Heart left ventricle (tissue), 13 donors: Measurements from ENCODE around the gene TNFAIP2.

ENCODE experiments used
- CTCF ChIP-seq, 12 donors: fragments of 200-600 bp; sonication (generic) in 4 of 12; IDR thresholded peaks; one replicate each; pipeline versions ENCODE4 v1.5.0 to v1.8.0; 2018 to 2022; ENCODE audit warnings: antibody characterized with exemption in 12 of 12, mild to moderate bottlenecking in 5 of 12
- POLR2A ChIP-seq, 2 donors: fragments of 450-650 bp; IDR thresholded peaks; one replicate each; pipeline ENCODE4 v1.6.1; 2017; ENCODE audit warnings: antibody characterized with exemption in 2 of 2, mild to moderate bottlenecking in 2 of 2, moderate library complexity in 2 of 2
- donor health status: ischemic (EF 13 %, LVEDD 7.1; RV severe dilation, severe dysfunction).
- donor health status: DM: no; HTN: yes; CAD: no.
- donor health status: DM: no; HTN: no; CAD: no.
- donor health status: ischemic (EF 25% LVEDD 6.9; RV normal size, moderate dysfunction).
- donor health status: ischemic (EF 25% LVEDD 5.7; RV mildly dilated, moderate dysfunction).
- donor health status: ischemic (EF 35%, LVEDD 5.7; RV mildly dilated, moderate dysfunction).
- donor health status: nonischemic (EF 11% LVEDD 7.7; RV severe dilation, severe dysfunction).
- donor health status: DM: yes; HTN: yes; CAD: no.
- donor health status: PGD.
- donor health status: ischemic (EF 29% LVEDD 5.4; RV normal size, mild dysfunction).
- donor health status: nonischemic (EF 23%, LVEDD 6.1; RV moderate dilation, normal function).

- TF ChIP-seq CTCF (IDR thresholded peaks at IDR 0.05): peak in 4 of 12 donors; percentile 6 to 40 (median 30)
- TF ChIP-seq POLR2A (IDR thresholded peaks at IDR 0.05): no peak
Observed at GRCh38 chr14:103126873-103127304, 3.6 kb downstream of the TNFAIP2 start.
